ENCODE data around the gene ZNF407.

Gene ZNF407

DNA sequence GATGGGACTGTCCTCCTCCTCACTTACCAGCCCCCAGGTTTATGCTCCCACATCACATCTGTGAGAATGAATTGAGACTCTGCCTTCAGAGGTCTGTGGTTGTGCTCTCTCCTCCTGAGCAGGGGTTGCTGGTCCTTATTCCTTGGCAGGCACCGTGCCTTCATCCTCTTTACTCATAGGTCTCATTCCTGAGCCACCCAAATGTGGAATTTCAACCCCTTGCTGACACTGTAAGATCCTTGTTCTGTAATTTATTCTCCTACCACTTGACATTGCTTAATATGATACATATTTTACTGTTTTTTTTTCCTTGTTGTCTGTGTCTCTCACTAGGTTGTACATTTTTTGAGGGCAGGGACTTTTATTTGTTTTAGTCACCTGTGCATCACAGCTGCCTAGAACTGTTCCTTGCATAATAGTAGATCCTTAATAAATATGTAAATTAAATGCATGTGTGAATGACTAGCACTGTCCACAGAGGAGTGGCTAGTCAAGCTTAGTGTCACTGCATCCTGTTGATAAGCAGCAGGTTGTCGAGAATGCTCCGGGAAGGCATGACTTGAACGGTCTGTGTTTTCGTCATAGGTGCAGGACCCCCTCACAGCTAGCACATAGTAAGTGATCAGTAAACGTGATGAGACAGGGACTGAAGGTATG, 180.6 kb downstream of the ZNF407 start:
- no peak for DNase-seq (ENCODE audit: extremely low read depth in 1 of 2, low read depth in 1 of 2)

- DNase-seq (ENCODE audit: extremely low read depth in 1 of 2, low read depth in 1 of 2): no peak
These were observed 187.1 kb downstream of the ZNF407 start for GRCh38 chr18:74784752-74785151.

DNA sequence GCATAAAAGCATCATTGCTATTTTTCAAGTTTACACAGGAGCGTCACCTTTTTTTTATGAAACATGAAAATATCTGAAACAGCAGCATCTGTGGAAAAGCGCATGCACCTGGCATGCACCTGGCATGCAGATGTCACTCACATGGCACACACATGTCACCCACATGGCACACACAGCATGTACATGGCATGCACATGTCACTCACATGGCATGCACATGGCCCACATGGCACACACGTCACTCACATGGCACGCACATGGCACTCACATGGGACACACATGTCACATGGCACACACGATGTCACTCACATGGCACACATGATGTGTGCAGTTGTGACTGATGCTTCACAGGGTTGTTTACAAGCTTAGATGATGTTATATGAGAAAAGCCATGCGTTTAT, 188.0 kb downstream of the ZNF407 start:
- no peak for DNase-seq (ENCODE audit: extremely low read depth in 1 of 2, low read depth in 1 of 2)

DNA sequence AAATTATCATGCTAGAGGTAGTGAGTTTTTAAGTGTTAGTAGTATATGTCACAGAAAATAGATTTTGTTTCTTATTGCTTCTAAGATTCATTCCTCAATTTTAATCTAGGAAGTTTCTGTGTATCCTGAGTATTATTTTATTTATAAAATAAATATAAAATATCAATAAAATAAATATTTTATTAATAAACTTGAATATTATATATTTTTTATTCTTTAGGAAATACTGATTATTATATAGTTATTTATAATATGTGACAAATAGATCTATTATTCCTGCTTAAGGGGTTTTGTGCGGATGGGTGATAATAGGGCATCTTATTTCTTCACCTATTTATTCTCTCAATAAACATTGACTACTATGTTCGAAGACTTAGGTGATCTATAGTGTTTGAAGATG, 191.0 kb downstream of the ZNF407 start:
- DNase-seq (ENCODE audit: extremely low read depth in 1 of 2, low read depth in 1 of 2): no peak

GRCh38 chr18:74789078-74789477, 191.4 kb downstream of the ZNF407 start:
- no peak for DNase-seq (ENCODE audit: extremely low read depth in 1 of 2, low read depth in 1 of 2)

GRCh38 chr18:74790451-74790850, 192.8 kb downstream of the ZNF407 start:
- DNase-seq (ENCODE audit: extremely low read depth in 1 of 2, low read depth in 1 of 2): no peak

GRCh38 chr18:74791501-74792194, 194.0 kb downstream of the ZNF407 start:
- DNase-seq (ENCODE audit: extremely low read depth in 1 of 2, low read depth in 1 of 2): no peak

DNA sequence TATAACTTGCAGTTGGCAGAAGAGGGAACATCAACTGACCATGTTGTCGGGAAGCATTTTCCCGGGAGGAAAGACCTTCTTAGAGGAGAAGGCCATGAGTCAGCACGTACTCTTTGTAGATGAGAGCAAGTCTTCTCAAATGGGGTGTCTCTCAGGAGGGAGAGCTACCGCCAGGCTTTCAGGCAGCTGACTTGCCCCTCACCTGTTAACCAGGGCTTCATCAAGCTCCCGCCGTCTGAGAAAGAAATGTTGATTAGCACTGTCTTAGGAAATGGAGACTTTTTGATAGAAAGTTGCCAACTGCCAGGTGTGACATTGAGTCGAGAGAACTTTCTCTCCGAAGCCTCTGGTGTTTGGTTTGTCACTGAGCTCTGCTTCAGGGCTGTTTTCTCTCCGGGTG, 196.1 kb downstream of the ZNF407 start:
- no peak for DNase-seq (ENCODE audit: extremely low read depth in 1 of 2, low read depth in 1 of 2)

DNA sequence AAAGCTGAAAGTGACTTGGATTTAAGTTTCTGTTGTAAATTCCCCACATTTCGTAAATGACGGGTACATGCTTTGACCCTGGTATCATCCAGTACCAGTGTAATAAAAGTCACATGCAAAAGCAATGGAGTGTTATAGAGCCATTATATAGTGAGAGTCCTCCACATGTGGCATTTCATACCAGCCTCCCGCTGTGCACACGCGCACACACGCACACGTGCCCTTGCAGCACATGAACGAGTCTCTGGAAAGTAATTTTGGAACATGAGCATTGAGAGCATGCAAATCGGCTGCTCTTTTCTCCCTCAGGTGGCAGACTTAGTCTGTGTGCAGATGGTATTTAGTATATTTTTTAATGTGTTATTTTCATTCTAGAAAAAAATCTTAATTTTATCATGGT, 198.1 kb downstream of the ZNF407 start:
- no peak for DNase-seq (ENCODE audit: extremely low read depth in 1 of 2, low read depth in 1 of 2)

DNA sequence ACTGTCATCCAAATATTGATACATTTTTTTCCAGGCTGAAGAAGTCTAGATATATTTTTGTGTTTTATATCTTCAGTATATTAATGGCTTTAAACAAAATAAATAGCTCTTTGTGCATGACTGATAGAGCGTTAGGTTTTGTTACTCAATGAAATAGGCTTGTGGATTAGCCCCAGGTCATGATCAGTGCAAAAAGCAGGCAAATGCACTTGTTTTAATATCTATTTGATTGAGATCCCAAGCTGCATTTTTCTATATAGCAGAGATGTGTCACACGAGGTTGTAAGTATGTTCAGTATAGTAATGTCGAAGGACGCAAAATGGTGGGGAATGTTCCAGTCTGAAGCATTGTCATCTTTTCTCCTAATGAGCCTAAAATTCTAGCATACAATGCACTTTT, 198.5 kb downstream of the ZNF407 start:
- DNase-seq (ENCODE audit: extremely low read depth in 1 of 2, low read depth in 1 of 2): no peak

DNA sequence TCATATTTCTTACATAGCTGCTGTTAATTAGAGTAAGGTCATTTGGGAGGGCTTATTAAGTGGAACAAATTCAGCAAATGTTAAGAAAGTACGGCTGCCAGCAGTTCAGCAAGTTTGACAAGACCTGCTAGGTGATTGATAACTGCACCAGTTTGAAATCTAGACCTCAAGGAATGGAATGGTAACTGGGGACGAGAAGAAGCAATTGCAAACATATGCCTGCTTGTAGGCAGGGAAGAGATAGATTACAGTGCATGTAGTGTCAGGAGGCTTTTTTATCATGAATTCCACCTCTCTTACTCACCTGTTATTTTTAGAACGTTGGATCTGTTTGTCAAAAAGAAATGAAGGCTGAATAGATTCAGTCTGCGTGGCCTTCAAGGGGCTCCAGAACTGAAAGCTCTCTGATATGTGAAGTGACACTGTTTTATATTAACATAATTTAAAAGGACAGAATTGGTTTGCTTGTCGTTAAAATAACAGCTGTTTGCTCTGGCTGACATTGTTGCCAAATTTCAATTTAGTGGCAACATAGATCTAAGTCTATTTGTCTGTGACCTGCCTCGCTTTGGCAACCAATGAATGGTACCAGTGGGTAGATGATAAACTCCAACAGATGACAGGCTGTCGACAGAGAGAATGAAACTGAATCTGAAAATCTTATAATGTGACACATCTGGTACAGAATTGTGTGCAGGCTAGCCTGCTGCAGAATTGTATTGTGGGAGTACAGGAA, 199.3 kb downstream of the ZNF407 start:
- no peak for DNase-seq (ENCODE audit: extremely low read depth in 1 of 2, low read depth in 1 of 2)

- no peak for DNase-seq (ENCODE audit: extremely low read depth in 1 of 2, low read depth in 1 of 2)
These were observed 200.0 kb downstream of the ZNF407 start for GRCh38 chr18:74797577-74798151.

DNA sequence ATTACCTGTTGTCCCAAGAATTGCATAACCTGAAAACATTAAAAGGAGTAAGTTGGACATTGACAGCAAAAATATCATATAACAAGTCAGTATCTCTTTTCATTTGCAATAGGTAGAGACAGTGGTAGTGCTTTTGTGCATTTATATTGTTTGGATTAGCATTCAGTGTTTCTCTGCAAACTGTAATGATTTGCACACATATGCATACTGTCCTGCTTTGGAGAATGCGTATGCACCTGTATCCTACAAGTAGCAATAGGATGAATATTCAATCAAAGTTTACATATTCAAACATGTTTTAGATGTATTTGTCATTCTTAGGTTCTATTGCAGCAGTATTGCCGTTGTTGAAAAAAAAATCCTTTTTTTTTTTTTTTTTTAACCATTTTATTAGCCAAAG, 201.9 kb downstream of the ZNF407 start:
- no peak for DNase-seq (ENCODE audit: extremely low read depth in 1 of 2, low read depth in 1 of 2)

DNA sequence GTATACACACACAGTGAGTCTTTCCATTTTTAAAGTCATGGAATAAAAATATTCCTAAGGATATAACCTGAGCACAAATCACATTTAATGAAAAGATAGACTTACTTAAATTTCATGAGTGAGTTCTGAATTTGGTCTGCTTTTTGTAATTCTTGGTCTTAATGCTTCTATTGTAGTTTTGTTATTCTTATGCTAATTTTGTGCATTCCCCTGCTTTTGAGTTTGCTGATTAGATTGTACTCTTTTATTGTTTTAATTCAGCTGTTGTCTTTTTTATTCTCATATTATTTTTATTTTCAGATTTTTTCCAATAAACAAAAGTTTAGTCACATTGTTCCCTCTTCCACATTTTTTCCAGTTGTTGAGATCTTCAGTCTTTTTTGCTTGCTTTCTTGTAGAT, 202.4 kb downstream of the ZNF407 start:
- no peak for DNase-seq (ENCODE audit: extremely low read depth in 1 of 2, low read depth in 1 of 2)

DNA sequence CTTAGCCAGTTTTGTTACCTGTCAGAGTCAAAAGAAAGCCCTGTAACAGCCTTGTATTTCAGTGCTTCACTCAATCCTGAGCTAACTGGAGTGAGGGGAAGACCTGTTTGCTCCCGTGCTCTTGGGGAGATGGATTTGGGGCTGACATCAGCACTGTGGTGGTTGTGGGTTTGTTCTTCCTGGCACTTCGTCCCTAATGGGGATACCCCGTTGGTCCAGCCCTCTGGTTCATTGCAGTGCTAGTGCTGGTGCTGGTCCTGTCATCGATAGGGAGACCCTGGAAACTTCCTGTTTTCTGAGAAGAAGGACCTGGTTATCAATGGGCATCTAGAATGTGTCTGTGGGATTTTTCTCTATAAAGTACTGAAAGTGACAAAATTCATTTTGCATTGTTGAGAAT, 205.4 kb downstream of the ZNF407 start:
- DNase-seq (ENCODE audit: extremely low read depth in 1 of 2, low read depth in 1 of 2): no peak

DNA sequence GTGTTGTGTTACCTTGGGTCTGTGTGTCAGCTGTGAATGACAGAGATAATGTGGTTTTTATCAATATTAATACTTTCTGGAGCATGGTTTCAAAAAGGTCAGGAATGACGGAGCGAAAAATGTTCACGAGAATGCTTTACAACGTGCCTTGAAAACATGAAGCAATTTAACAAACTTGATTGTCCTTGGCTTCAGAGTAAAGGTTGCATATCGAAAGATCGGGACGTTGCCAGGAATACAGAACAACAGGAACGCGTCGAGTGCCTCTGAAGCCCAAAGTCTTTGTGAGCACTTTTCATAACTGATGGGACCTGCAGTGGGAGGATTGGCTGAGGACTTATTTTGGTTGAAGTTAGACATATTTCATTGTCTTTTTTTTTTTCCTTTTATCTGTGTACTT, 206.1 kb downstream of the ZNF407 start:
- DNase-seq (ENCODE audit: extremely low read depth in 1 of 2, low read depth in 1 of 2): no peak

GRCh38 chr18:74804677-74805076, 207.0 kb downstream of the ZNF407 start:
- no peak for DNase-seq (ENCODE audit: extremely low read depth in 1 of 2, low read depth in 1 of 2)

GRCh38 chr18:74806073-74806472, 208.4 kb downstream of the ZNF407 start:
- DNase-seq (ENCODE audit: extremely low read depth in 1 of 2, low read depth in 1 of 2): no peak

DNA sequence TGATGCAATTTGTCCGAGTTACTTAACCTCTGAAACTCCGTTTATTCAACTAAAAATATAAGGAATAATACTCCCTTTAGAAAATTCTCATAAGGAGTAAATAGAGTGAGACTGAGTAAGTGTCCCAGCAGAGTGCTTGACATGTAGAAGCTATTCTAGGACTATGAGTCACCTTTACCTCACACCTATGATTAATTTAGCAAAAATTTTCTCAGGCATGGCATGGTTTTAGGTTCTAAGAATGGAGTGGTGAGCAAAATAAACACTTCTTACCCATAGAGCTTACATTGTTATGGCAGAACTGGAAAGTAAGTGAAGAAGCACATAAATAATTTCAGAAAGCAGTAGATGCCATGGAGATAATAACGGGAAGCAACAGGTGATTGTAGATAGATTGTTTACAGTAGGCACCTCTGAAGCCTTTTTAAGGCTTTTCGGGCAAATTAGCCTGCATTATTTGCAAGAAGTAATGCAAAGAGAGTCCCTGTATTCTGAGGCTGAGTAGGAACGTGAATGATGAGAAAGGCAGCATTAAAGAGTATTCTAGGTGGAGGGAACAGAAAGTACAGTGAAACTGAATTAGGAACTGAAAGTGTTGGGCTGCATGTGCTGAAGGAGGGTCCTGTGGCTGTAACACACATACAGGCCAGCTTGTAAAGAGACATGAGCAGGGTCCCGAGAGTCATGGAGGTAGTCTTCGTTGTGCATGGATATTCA, 209.2 kb downstream of the ZNF407 start:
- no peak for DNase-seq (ENCODE audit: extremely low read depth in 1 of 2, low read depth in 1 of 2)

DNA sequence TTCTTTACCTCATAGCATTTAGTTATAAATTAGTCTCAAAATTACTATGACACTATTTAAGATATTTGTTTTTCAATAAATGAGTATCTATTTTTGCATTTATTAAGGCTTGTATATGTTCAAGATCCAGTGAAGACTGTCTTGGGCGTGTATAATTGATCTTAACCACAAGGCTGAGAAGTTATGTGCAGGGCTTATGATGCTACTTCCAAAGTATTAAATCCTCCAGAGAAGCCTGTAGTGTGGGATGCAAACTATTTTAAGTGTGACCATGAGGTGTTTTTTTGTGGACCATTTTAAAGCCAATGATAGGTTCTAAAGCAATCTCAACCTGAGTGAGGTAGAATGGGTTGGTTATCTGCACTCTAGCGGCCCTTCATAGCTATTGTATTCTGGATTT, 219.9 kb downstream of the ZNF407 start:
- DNase-seq (ENCODE audit: extremely low read depth in 1 of 2, low read depth in 1 of 2): no peak

DNA sequence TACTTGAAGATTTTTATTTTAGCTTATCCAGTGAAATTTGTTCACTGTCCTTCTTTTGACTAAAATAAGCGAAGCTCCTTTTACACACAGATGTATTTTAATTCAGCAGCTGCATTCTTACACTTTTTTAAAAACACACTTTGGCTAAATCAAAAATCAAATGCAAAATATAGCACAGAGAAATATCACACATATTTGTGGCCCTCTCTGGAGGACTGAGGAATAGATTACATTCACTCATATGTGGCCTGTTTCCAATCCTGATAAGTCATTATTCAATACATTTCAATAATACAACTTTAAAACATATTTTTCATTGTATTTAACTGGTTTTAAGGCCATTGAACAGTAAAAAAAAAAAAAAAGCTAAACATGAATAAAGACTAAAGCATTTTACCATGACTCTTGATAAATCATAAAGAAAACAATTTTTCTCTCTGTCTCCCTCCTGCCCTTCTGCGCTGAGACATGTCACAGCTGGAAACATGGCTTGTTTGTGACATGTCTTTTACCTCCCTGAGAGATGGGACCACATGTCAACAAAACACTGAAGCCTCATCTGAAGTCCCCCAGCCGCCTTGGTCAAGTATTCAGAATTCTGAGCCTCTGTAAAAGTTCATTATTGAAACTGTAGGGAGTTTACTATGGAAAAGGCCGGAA, 221.0 kb downstream of the ZNF407 start:
- no peak for DNase-seq (ENCODE audit: extremely low read depth in 1 of 2, low read depth in 1 of 2)
